ENCODE results near the gene TRIM7. TPM values are rescaled to one million over a fixed set of nuclear protein-coding genes. Genes with fewer than 3 reads are reported as not detected.
A peak's percentile ranks its signal among the peaks of the same experiment; 100 is the strongest.

The TRIM7 gene
- total RNA-seq, 3 donors from 2014 or later (not counting 1 experiment from before 2014, with no cell fraction given), result 0.73 to 1.2 TPM; not detected in 1

DNA sequence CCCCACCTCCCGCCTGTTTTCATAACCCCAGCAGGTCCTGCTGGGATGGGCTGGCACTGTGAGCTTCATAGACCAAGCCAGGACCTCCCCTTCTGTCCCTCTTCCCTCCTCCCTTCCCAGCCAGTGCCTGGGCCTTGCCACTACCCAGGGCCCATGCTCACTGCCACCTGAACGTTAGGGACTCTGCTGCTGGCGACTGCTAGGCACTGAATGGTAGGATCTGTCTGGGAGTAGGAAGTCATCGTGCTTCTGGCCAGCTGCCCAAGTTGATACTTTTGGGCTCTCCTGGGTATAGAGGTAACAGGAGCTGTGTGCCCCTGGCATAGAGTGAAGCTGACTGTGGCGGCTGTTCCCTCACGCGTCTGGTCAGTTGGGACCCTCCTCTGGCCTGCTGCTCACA lies 26.4 kb upstream of the TRIM7 start:
- Mint-ChIP-seq H3K27me3 (ENCODE audit: low read depth in 2 of 2) (no peaks in the 10 kb centered on the region), H3K4me1 (peaks cover 10 to 14% of the 10 kb centered on the region in 2 donors), H3K4me3 (no peak overlapping the region), H3K36me3 (no peaks in the 10 kb centered on the region), H3K9me3 (no peaks in the 10 kb centered on the region), H3K27ac (no peak overlapping the region)
- intact Hi-C loops (cut with micrococcal nuclease), result no loop called here
- ATAC-seq (no peak), DNase-seq (no peak)
- Histone ChIP-seq H3K4me1 (ENCODE audit: control insufficient read depth, insufficient read depth, low read length) (no peaks in the 10 kb centered on the region), H3K27me3 (ENCODE audit: control insufficient read depth, insufficient read depth, low read length) (no peaks in the 10 kb centered on the region), H3K9me3 (ENCODE audit: control insufficient read depth, insufficient read depth, low read length) (no peaks in the 10 kb centered on the region), H3K4me3 (ENCODE audit: low read length) (no peak overlapping the region), H3K27ac (ENCODE audit: low read length) (no peak overlapping the region), H3K36me3 (ENCODE audit: control insufficient read depth, insufficient read depth, low read length) (peaks cover 57% of the 10 kb centered on the region)
- TF ChIP-seq, protein P1, sequence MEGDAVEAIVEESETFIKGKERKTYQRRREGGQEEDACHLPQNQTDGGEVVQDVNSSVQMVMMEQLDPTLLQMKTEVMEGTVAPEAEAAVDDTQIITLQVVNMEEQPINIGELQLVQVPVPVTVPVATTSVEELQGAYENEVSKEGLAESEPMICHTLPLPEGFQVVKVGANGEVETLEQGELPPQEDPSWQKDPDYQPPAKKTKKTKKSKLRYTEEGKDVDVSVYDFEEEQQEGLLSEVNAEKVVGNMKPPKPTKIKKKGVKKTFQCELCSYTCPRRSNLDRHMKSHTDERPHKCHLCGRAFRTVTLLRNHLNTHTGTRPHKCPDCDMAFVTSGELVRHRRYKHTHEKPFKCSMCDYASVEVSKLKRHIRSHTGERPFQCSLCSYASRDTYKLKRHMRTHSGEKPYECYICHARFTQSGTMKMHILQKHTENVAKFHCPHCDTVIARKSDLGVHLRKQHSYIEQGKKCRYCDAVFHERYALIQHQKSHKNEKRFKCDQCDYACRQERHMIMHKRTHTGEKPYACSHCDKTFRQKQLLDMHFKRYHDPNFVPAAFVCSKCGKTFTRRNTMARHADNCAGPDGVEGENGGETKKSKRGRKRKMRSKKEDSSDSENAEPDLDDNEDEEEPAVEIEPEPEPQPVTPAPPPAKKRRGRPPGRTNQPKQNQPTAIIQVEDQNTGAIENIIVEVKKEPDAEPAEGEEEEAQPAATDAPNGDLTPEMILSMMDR (IDR thresholded peaks at IDR 0.05), result no peak
- 98% methylated on average over 7 of the region's 7 CpGs for whole genome bisulfite sequencing (ENCODE audit: insufficient coverage)

DNA sequence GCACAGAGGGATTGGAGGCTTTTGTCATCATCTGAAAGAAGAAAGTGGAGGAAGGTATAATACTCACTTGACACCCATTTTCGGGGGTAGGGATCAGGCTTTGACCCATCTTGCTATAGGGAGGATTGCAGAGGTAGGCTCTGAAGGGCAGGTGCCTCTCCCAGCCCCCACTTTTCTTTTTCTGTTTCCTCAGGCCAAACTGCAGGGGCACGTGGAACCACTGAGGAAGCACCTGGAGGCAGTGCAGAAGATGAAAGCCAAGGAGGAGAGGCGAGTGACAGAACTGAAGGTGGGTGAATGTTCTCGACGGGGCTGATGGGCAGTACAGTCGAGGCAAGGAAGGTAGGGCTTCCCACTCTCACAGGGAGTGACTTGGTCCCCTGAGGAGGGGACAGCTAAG lies 25.6 kb upstream of the TRIM7 start:
- Mint-ChIP-seq H3K27me3 (ENCODE audit: low read depth in 2 of 2) (no peaks in the 10 kb centered on the region), H3K4me1 (peaks cover 14 to 17% of the 10 kb centered on the region in 2 donors), H3K9me3 (no peaks in the 10 kb centered on the region), H3K27ac (no peak overlapping the region), H3K36me3 (no peaks in the 10 kb centered on the region), H3K4me3 (no peak overlapping the region)
- H3K4me3 ChIP-seq (ENCODE audit: low read length), result no peak overlapping the region
- H3K27ac ChIP-seq (ENCODE audit: low read length), result no peak overlapping the region
- no peaks in the 10 kb centered on the region for H3K9me3 ChIP-seq (ENCODE audit: control insufficient read depth, insufficient read depth, low read length)
- 66% methylated on average over 6 of the region's 6 CpGs for WGBS (ENCODE audit: insufficient coverage)
- TF ChIP-seq, protein P1 (IDR thresholded peaks at IDR 0.05), result no peak
- DNase-seq (no peak), ATAC-seq (no peak)
- intact Hi-C loops (cut with micrococcal nuclease), result no loop called here
- H3K36me3 ChIP-seq (ENCODE audit: control insufficient read depth, insufficient read depth, low read length), result peaks cover 48% of the 10 kb centered on the region
- no peaks in the 10 kb centered on the region for H3K27me3 ChIP-seq (ENCODE audit: control insufficient read depth, insufficient read depth, low read length)
- no peaks in the 10 kb centered on the region for H3K4me1 ChIP-seq (ENCODE audit: control insufficient read depth, insufficient read depth, low read length)

GRCh38 chr5:181229996-181230395 lies 25.0 kb upstream of the TRIM7 start:
- TF ChIP-seq, protein P1 (IDR thresholded peaks at IDR 0.05), result no peak
- DNase-seq (no peak), ATAC-seq (no peak)
- Mint-ChIP-seq H3K27ac (peak overlapping the region in 1 of 2 donors; percentile 43), H3K27me3 (ENCODE audit: low read depth in 2 of 2) (no peaks in the 10 kb centered on the region), H3K4me3 (no peak overlapping the region), H3K4me1 (peaks cover 16 to 21% of the 10 kb centered on the region in 2 donors), H3K36me3 (no peaks in the 10 kb centered on the region), H3K9me3 (no peaks in the 10 kb centered on the region)
- H3K36me3 ChIP-seq (ENCODE audit: control insufficient read depth, insufficient read depth, low read length), result peaks cover 42% of the 10 kb centered on the region
- no peak overlapping the region for H3K27ac ChIP-seq (ENCODE audit: low read length)
- peaks cover 2% of the 10 kb centered on the region for H3K4me1 ChIP-seq (ENCODE audit: control insufficient read depth, insufficient read depth, low read length)
- no peaks in the 10 kb centered on the region for H3K27me3 ChIP-seq (ENCODE audit: control insufficient read depth, insufficient read depth, low read length)
- 82% methylated on average over 13 of the region's 13 CpGs for WGBS (ENCODE audit: insufficient coverage)
- H3K4me3 ChIP-seq (ENCODE audit: low read length), result no peak overlapping the region
- H3K9me3 ChIP-seq (ENCODE audit: control insufficient read depth, insufficient read depth, low read length), result no peaks in the 10 kb centered on the region
- intact Hi-C loops (cut with micrococcal nuclease), result loop anchor here (10.0 kb wide), 1 partner anchor 425 kb away; the partner anchor contains the start of gene MGAT1
